GM12878 (cell line): ENCODE results near the gene FAN1. TPM values are rescaled to one million over a fixed set of nuclear protein-coding genes. Genes with fewer than 3 reads are reported as not detected.

Experiments used
- ATAC-seq: fragments of 200-7000 bp; cut with Tn5 transposase; 3 replicates; pipeline ENCODE4 v1.9.1; 2020; ENCODE audit warnings: mild to moderate bottlenecking, moderate library complexity
- BruUV-seq: library from RNA; stranded (reverse); fragments of 400-500 nt; replicated peaks from 2 replicates; lab custom pipeline; 2021; lab: Mats Ljungman, UMichigan
- CTCF ChIA-PET: fragments of 300-600 bp; sonication (Branson Sonifier 250); formaldehyde crosslinking; extraction: SDS; loops from one replicate; lab custom pipeline; 2021; ENCODE audit warnings: inconsistent platforms; lab: Yijun Ruan, JAX
- POLR2A ChIA-PET: fragments of 350-600 bp; formaldehyde crosslinking; extraction: SDS; loops from one replicate; lab custom pipeline; 2021; ENCODE audit warnings: inconsistent platforms; lab: Charles Lee
- RAD21 ChIA-PET: fragments of 300-600 bp; sonication (Branson Sonifier 250); formaldehyde crosslinking; loops from one replicate; lab custom pipeline; 2023; ENCODE audit warnings: antibody characterized with exemption; ENCODE audit not compliant: unreplicated experiment; lab: Charles Lee
- SMC1A ChIA-PET: fragments of 300-600 bp; sonication (Branson Sonifier 250); formaldehyde crosslinking; loops from one replicate; lab custom pipeline; 2023; ENCODE audit not compliant: unreplicated experiment, uncharacterized antibody; lab: Charles Lee
- DNase-seq: peaks from one replicate; pipeline ENCODE4 v3.0.0-alpha.2; 2011; ENCODE audit warnings: low read depth, low spot score
- FAIRE-seq: peaks from 3 replicates; lab custom pipeline; 2011; peaks lifted over from hg19 to GRCh38; lab: Jason Lieb, UNC
- H2AFZ ChIP-seq: 2 replicates; pipeline ENCODE4 v1.6.0; 2011; ENCODE audit warnings: low read depth, low read length, control low read depth; ENCODE audit not compliant: control insufficient read depth
- H3K27ac ChIP-seq: 2 replicates; pipeline ENCODE4 v1.5.1; 2011; ENCODE audit warnings: control low read depth; ENCODE audit not compliant: control insufficient read depth, insufficient read depth
- H3K27me3 ChIP-seq, 2 experiments: replicated peaks in 1 of 2; 2 replicates each; pipeline versions ENCODE4 v1.6.0 to v1.6.1; 2011; ENCODE audit warnings: low read length in 1 of 2; ENCODE audit not compliant: control insufficient read depth in 2 of 2, insufficient read depth in 2 of 2
- H3K36me3 ChIP-seq, 2 experiments: 2 replicates each; pipeline ENCODE4 v1.5.1; 2011; ENCODE audit warnings: low read length in 1 of 2; ENCODE audit not compliant: control insufficient read depth in 2 of 2, insufficient read depth in 2 of 2
- H3K4me1 ChIP-seq: 2 replicates; pipeline ENCODE4 v1.6.1; 2011; ENCODE audit warnings: mild to moderate bottlenecking, low read length, moderate library complexity, mixed read lengths; ENCODE audit not compliant: control insufficient read depth, insufficient read depth
- H3K4me2 ChIP-seq: 2 replicates; pipeline ENCODE4 v1.6.0; 2011; ENCODE audit warnings: control low read depth; ENCODE audit not compliant: control insufficient read depth, insufficient read depth
- H3K4me3 ChIP-seq: fragments of 200-600 bp; sonication (generic); 2 replicates; pipeline ENCODE4 v1.5.1; 2016
- H3K79me2 ChIP-seq: 2 replicates; pipeline ENCODE4 v1.6.0; 2011; ENCODE audit warnings: low read length; ENCODE audit not compliant: control insufficient read depth, insufficient read depth
- H3K9ac ChIP-seq: 2 replicates; pipeline ENCODE4 v1.8.0; 2011; ENCODE audit warnings: low read length, control low read depth, mixed read lengths; ENCODE audit not compliant: control insufficient read depth, insufficient read depth
- H3K9me3 ChIP-seq: replicated peaks from 3 replicates; pipeline ENCODE4 v1.5.1; 2011; ENCODE audit warnings: mild to moderate bottlenecking, low read length; ENCODE audit not compliant: control insufficient read depth, insufficient read depth
- H4K20me1 ChIP-seq: 2 replicates; pipeline ENCODE4 v1.6.0; 2011; ENCODE audit not compliant: control insufficient read depth, insufficient read depth
- BCL3 ChIP-seq: IDR thresholded peaks from 2 replicates; pipeline ENCODE4 v1.6.1; 2011; ENCODE audit warnings: borderline replicate concordance, low read depth, mild to moderate bottlenecking, moderate library complexity, low read length; ENCODE audit not compliant: insufficient read depth, poor library complexity, severe bottlenecking
- E4F1 ChIP-seq: fragments of 450-650 bp; IDR thresholded peaks from 2 replicates; pipeline ENCODE4 v1.6.1; 2018; ENCODE audit warnings: borderline replicate concordance, mild to moderate bottlenecking; ENCODE audit not compliant: partially characterized antibody
- EED ChIP-seq: sonication (generic); IDR thresholded peaks from 2 replicates; pipeline ENCODE4 v1.6.1; 2016; ENCODE audit warnings: antibody characterized with exemption, low read depth
- IRF5 ChIP-seq: fragments of 450-650 bp; IDR thresholded peaks from 2 replicates; pipeline ENCODE4 v1.6.1; 2017; ENCODE audit warnings: borderline replicate concordance
- LARP7 ChIP-seq: fragments of 450-650 bp; IDR thresholded peaks from 2 replicates; pipeline ENCODE4 v1.6.1; 2017; ENCODE audit warnings: mild to moderate bottlenecking
- NR2C1 ChIP-seq: fragments of 450-650 bp; IDR thresholded peaks from 2 replicates; pipeline ENCODE4 v1.6.1; 2017; ENCODE audit warnings: antibody characterized with exemption, mild to moderate bottlenecking, moderate library complexity
- TBL1XR1 ChIP-seq: IDR thresholded peaks from 2 replicates; pipeline ENCODE4 v1.6.1; 2012; ENCODE audit warnings: low read depth, low read length, improper control_type of control experiment
- TCF12 ChIP-seq: IDR thresholded peaks from 2 replicates; pipeline ENCODE4 v1.6.1; 2011; ENCODE audit warnings: low read depth, mild to moderate bottlenecking, low read length
- ZBTB4 ChIP-seq: fragments of 450-650 bp; formaldehyde crosslinking; IDR thresholded peaks from 2 replicates; pipeline ENCODE4 v1.4.0; 2022; ENCODE audit warnings: mild to moderate bottlenecking, moderate library complexity
- ZNF274 ChIP-seq: IDR thresholded peaks from one replicate; pipeline ENCODE4 v1.8.0; 2011; ENCODE audit not compliant: insufficient read length, insufficient read depth
- WGBS: methylation state at CpG from one replicate; pipeline ENCODE4 v1.1.6; 2016; ENCODE audit warnings: low lambda C conversion rate; ENCODE audit not compliant: insufficient replicate concordance, insufficient coverage; ENCODE audit errors: missing lambda C conversion rate; 5-methylcytosine and 5-hydroxymethylcytosine counted together
- in situ Hi-C: fragments of 300-500 bp; cut with MboI; formaldehyde crosslinking; loops from 9 replicates; pipeline ENCODE4 v1.14.3; 2018; ENCODE audit warnings: mixed read lengths
- intact Hi-C: fragments of 100-400 bp; cut with micrococcal nuclease; formaldehyde crosslinking; loops from one replicate; pipeline ENCODE4 v1.14.2; 2022; ENCODE audit not compliant: unreplicated experiment
- polyA plus RNA-seq, 11 experiments: library from polyadenylated mRNA; depleted of rRNA in 4 of 11; unstranded in 6 of 11; stranded (reverse) in 5 of 11; fragments of >200 nt; fragmentation: Nextera tagmentation in 4 of 11; fragmentation: Illumina TruSeq in 1 of 11; extraction: Ambion mirVana in 4 of 11; extraction: Trizol in 1 of 11; gene quantifications; 1 replicate in 1 of 11; 2 replicates in 10 of 11; pipeline versions ENCODE4 v1.2.1 to v1.2.3, GENCODE V29; 2011 to 2016; ENCODE audit warnings: inconsistent platforms in 2 of 11, missing spikeins in 2 of 11, low read depth in 1 of 11
- total RNA-seq, 4 experiments: library from RNA; depleted of rRNA in 3 of 4; stranded (reverse); fragments of >200 nt in 3 of 4; fragmentation: Illumina TruSeq in 1 of 4; extraction: Trizol in 1 of 4; gene quantifications; 2 replicates each; pipeline versions ENCODE4 v1.2.1 to v1.2.3, GENCODE V29; 2013 to 2021

The FAN1 gene
- total and polyA plus RNA-seq, 10 of the 15 experiments (the other 5 are each of a cell fraction or from before 2014, with no cell fraction given): 0.55 to 18.6 (median 12.6) TPM

GRCh38 chr15:30930422-30930821, 26.7 kb downstream of the FAN1 start:
- peak; percentile 34; the same call in 2 of the 3 replicates for ATAC-seq
- ChIA-PET SMC1A (interaction anchor here (1.0 kb wide), 1 partner anchor 12 kb away, joined by 3 read pairs; no protein-coding TSS in a partner anchor), RAD21 (interaction anchor here (1.0 kb wide), 1 partner anchor 27 kb away, joined by 5 read pairs; the partner anchor contains the start of gene FAN1), CTCF (interaction anchor here (0.9 to 2.1 kb wide), 3 partner anchors 13 to 198 kb away, joined by 3 to 8 read pairs (median 5); no protein-coding TSS in a partner anchor)
- Histone ChIP-seq H3K9ac (no peak overlapping the region), H2AFZ (no peak overlapping the region), H3K4me3 (no peak overlapping the region), H3K27ac (0 out of 2 replicates have a peak overlapping the region, but pooled peaks have one; percentile 13), H3K4me1 (peaks cover 6% of the 10 kb centered on the region)
- FAIRE-seq: no peak
- in situ Hi-C loops: no loop called here
- no TSS peak for BruUV-seq
- TF ChIP-seq ZNF274: no peak
- TF ChIP-seq LARP7: no peak
- peak; percentile 37; the same call in 1 of the 2 replicates for TF ChIP-seq EED
- no peak for TF ChIP-seq IRF5
- TF ChIP-seq NR2C1: no peak
- no peak for TF ChIP-seq TCF12
- no peak for TF ChIP-seq TBL1XR1
- no peak for TF ChIP-seq ZBTB4 (CRISPR knock-in tag)
- TF ChIP-seq E4F1: no peak
- TF ChIP-seq BCL3: peak; percentile 21
- TF ChIP-seq, all 136 proteins: peak for 2
- peak overlapping the region; percentile 47; the same call in 1 of the 2 replicates for H3K4me2 ChIP-seq
- DNase-seq: no peak
- H4K20me1 ChIP-seq: no peaks in the 10 kb centered on the region
- H3K27me3 ChIP-seq: no peaks in the 10 kb centered on the region
- H3K9me3 ChIP-seq: no peaks in the 10 kb centered on the region
- no peaks in the 10 kb centered on the region for H3K79me2 ChIP-seq
- 93% methylated on average over 8 of the region's 8 CpGs for WGBS
- intact Hi-C loops: no loop called here
- H3K36me3 ChIP-seq: peaks cover 5 to 11% of the 10 kb centered on the region in 2 experiments; a peak in 3 of 4 replicates
- POLR2A ChIA-PET: interaction anchor here (1.0 kb wide), 1 partner anchor 52 kb away, joined by 3 read pairs; no protein-coding TSS in a partner anchor
